ENCODE results near the gene GAS2.
"Not testable (repeated sequence)": the region's sequence is repeated elsewhere in the genome, so short reads cannot be mapped to it uniquely, and the experiment has no call there.

Gene GAS2

GRCh38 chr11:22666325-22666687 is at the start of gene GAS2:
Gene GAS2, plus strand, starts transcription at chr11:22666611. Its CDS starts 8,259 bp downstream, at chr11:22674870.
- DNase-seq: peak in 3 of 42 donors; percentile 8 to 15 (median 15)
- intact Hi-C loops (cut with DNase I): no loop called here

GRCh38 chr11:22617868-22618267 is 48.5 kb upstream of the GAS2 start:
- no peak for DNase-seq
- intact Hi-C loops (cut with DNase I): no loop called here

- DNase-seq: peak; percentile 52 to 92 (median 77)
- intact Hi-C loops (cut with DNase I): no loop called here
Observed at GRCh38 chr11:22624742-22625447, 41.5 kb upstream of the GAS2 start.

- DNase-seq: peak; percentile 78 to 98 (median 93)
- intact Hi-C loops (cut with DNase I): no loop called here
Observed at GRCh38 chr11:22625448-22626287, 40.7 kb upstream of the GAS2 start, which contains the start of gene FANCF. Gene FANCF, minus strand, starts transcription at chr11:22625823. Its CDS starts 13 bp downstream, at chr11:22625810.

- intact Hi-C loops (cut with DNase I): no loop called here
- no peak for DNase-seq
Observed at GRCh38 chr11:22626573-22627239, 39.7 kb upstream of the GAS2 start.

- no peak for DNase-seq
- intact Hi-C loops (cut with DNase I): no loop called here
Observed at GRCh38 chr11:22627421-22627820, 39.0 kb upstream of the GAS2 start.

GRCh38 chr11:22633354-22633902 is 33.0 kb upstream of the GAS2 start:
- intact Hi-C loops (cut with DNase I): no loop called here
- no peak for DNase-seq

- DNase-seq: peak in 1 of 42 donors; percentile 3
- intact Hi-C loops (cut with DNase I): no loop called here
Observed at GRCh38 chr11:22634897-22635629, 31.3 kb upstream of the GAS2 start.

GRCh38 chr11:22635689-22636088 is 30.7 kb upstream of the GAS2 start:
- DNase-seq: no peak
- intact Hi-C loops (cut with DNase I): no loop called here

GRCh38 chr11:22640862-22641261 is 25.5 kb upstream of the GAS2 start:
- intact Hi-C loops (cut with DNase I): no loop called here
- DNase-seq: no peak

- intact Hi-C loops (cut with DNase I): no loop called here
- DNase-seq: no peak
Observed at GRCh38 chr11:22641559-22641958, 24.9 kb upstream of the GAS2 start.

GRCh38 chr11:22652346-22652745 is 14.1 kb upstream of the GAS2 start:
- DNase-seq; intact Hi-C loops (cut with DNase I): not testable (repeated sequence)

- no peak for DNase-seq
- intact Hi-C loops (cut with DNase I): no loop called here
Observed at GRCh38 chr11:22656130-22656529, 10.3 kb upstream of the GAS2 start.

- no peak for DNase-seq
- intact Hi-C loops (cut with DNase I): no loop called here
Observed at GRCh38 chr11:22657101-22657694, 9.2 kb upstream of the GAS2 start.

- intact Hi-C loops (cut with DNase I): no loop called here
- DNase-seq: no peak
Observed at GRCh38 chr11:22659783-22660182, 6.6 kb upstream of the GAS2 start.

- peak in 41 of 42 donors; percentile 21 to 78 (median 59) for DNase-seq
- intact Hi-C loops (cut with DNase I): no loop called here
Observed at GRCh38 chr11:22666688-22667439, 453 bp downstream of the GAS2 start.

GRCh38 chr11:22668005-22668796 is 1.8 kb downstream of the GAS2 start:
- intact Hi-C loops (cut with DNase I): no loop called here
- DNase-seq: no peak

All from head of caudate nucleus (tissue), 42 donors.